GM12878 (cell line): Measurements from ENCODE around the gene SPON2. TPM values are rescaled to one million over a fixed set of nuclear protein-coding genes. Genes with fewer than 3 reads are reported as not detected.

Experiments used
- ATF7 ChIP-seq: fragments of 450-650 bp; IDR thresholded peaks from 2 replicates; pipeline ENCODE4 v1.6.1; 2016; ENCODE audit warnings: low read depth, mild to moderate bottlenecking
- EED ChIP-seq: sonication (generic); IDR thresholded peaks from 2 replicates; pipeline ENCODE4 v1.6.1; 2016; ENCODE audit warnings: antibody characterized with exemption, low read depth
- FOXM1 ChIP-seq: IDR thresholded peaks from 2 replicates; pipeline ENCODE4 v1.6.1; 2012; ENCODE audit warnings: low read depth, mild to moderate bottlenecking, inconsistent platforms, low read length, moderate library complexity
- GABPA ChIP-seq: IDR thresholded peaks from 2 replicates; pipeline ENCODE4 v1.6.1; 2014; ENCODE audit warnings: antibody characterized with exemption, low read depth, mild to moderate bottlenecking, inconsistent platforms
- JUNB ChIP-seq: IDR thresholded peaks from 2 replicates; pipeline ENCODE4 v1.6.1; 2016; ENCODE audit warnings: antibody characterized with exemption, mild to moderate bottlenecking
- MTA3 ChIP-seq: IDR thresholded peaks from 2 replicates; pipeline ENCODE4 v1.6.1; 2012; ENCODE audit warnings: low read length, inconsistent platforms, borderline replicate concordance
- PML ChIP-seq: IDR thresholded peaks from 2 replicates; pipeline ENCODE4 v1.6.1; 2012; ENCODE audit warnings: low read length, inconsistent platforms
- POLR2AphosphoS2 ChIP-seq: IDR thresholded peaks from 2 replicates; pipeline ENCODE4 v1.6.1; 2011; ENCODE audit warnings: low read depth, mild to moderate bottlenecking, low read length, improper control_type of control experiment, moderate library complexity
- POU2F2 ChIP-seq: IDR thresholded peaks from 3 replicates; pipeline ENCODE4 v1.6.1; 2011; ENCODE audit warnings: low read depth, mild to moderate bottlenecking, low read length, borderline replicate concordance
- RB1 ChIP-seq: fragments of 450-650 bp; formaldehyde crosslinking; IDR thresholded peaks from 2 replicates; pipeline ENCODE4 v1.6.1; 2017; ENCODE audit warnings: mild to moderate bottlenecking, borderline replicate concordance
- RELA ChIP-seq: fragments of 450-650 bp; IDR thresholded peaks from 2 replicates; pipeline ENCODE4 v1.8.0; 2014; ENCODE audit warnings: borderline replicate concordance; ENCODE audit not compliant: partially characterized antibody
- SMAD1 ChIP-seq: fragments of 450-650 bp; IDR thresholded peaks from 2 replicates; pipeline ENCODE4 v1.6.1; 2018; ENCODE audit warnings: mild to moderate bottlenecking, low read depth; ENCODE audit not compliant: partially characterized antibody
- SREBF1 ChIP-seq: IDR thresholded peaks from 2 replicates; pipeline ENCODE4 v1.6.1; 2012; ENCODE audit warnings: mild to moderate bottlenecking, low read length
- TBL1XR1 ChIP-seq: IDR thresholded peaks from 2 replicates; pipeline ENCODE4 v1.6.1; 2012; ENCODE audit warnings: low read depth, low read length, improper control_type of control experiment
- ZNF622 ChIP-seq: fragments of 450-650 bp; IDR thresholded peaks from 2 replicates; pipeline ENCODE4 v1.6.1; 2017; ENCODE audit warnings: mild to moderate bottlenecking, inconsistent platforms
- polyA plus RNA-seq, 11 experiments: library from polyadenylated mRNA; depleted of rRNA in 4 of 11; unstranded in 6 of 11; stranded (reverse) in 5 of 11; fragments of >200 nt; fragmentation: Nextera tagmentation in 4 of 11; fragmentation: Illumina TruSeq in 1 of 11; extraction: Ambion mirVana in 4 of 11; extraction: Trizol in 1 of 11; gene quantifications; 1 replicate in 1 of 11; 2 replicates in 10 of 11; pipeline versions ENCODE4 v1.2.1 to v1.2.3, GENCODE V29; 2011 to 2016; ENCODE audit warnings: inconsistent platforms in 2 of 11, missing spikeins in 2 of 11, low read depth in 1 of 11
- total RNA-seq, 4 experiments: library from RNA; depleted of rRNA in 3 of 4; stranded (reverse); fragments of >200 nt in 3 of 4; fragmentation: Illumina TruSeq in 1 of 4; extraction: Trizol in 1 of 4; gene quantifications; 2 replicates each; pipeline versions ENCODE4 v1.2.1 to v1.2.3, GENCODE V29; 2013 to 2021
- TF ChIP-seq, protein P1 (sequence below): IDR thresholded peaks from 2 replicates; pipeline ENCODE4 v1.6.1; 2011; ENCODE audit warnings: low read depth, low read length, improper control_type of control experiment, borderline replicate concordance
- TF ChIP-seq, protein P2 (sequence below): fragments of 450-650 bp; conservative IDR thresholded peaks from 2 replicates; pipeline ENCODE4 v1.6.1; 2017; ENCODE audit warnings: mild to moderate bottlenecking, moderate library complexity
- TF ChIP-seq, protein P3 (sequence below): IDR thresholded peaks from 2 replicates; pipeline ENCODE4 v1.6.1; 2011; ENCODE audit warnings: mild to moderate bottlenecking, low read depth, low read length, moderate library complexity; ENCODE audit not compliant: insufficient replicate concordance

Gene SPON2
- total and polyA plus RNA-seq, 10 of the 15 experiments (the other 5 are each of a cell fraction or from before 2014, with no cell fraction given), result 1.1 to 11.2 (median 7.3) TPM

DNA sequence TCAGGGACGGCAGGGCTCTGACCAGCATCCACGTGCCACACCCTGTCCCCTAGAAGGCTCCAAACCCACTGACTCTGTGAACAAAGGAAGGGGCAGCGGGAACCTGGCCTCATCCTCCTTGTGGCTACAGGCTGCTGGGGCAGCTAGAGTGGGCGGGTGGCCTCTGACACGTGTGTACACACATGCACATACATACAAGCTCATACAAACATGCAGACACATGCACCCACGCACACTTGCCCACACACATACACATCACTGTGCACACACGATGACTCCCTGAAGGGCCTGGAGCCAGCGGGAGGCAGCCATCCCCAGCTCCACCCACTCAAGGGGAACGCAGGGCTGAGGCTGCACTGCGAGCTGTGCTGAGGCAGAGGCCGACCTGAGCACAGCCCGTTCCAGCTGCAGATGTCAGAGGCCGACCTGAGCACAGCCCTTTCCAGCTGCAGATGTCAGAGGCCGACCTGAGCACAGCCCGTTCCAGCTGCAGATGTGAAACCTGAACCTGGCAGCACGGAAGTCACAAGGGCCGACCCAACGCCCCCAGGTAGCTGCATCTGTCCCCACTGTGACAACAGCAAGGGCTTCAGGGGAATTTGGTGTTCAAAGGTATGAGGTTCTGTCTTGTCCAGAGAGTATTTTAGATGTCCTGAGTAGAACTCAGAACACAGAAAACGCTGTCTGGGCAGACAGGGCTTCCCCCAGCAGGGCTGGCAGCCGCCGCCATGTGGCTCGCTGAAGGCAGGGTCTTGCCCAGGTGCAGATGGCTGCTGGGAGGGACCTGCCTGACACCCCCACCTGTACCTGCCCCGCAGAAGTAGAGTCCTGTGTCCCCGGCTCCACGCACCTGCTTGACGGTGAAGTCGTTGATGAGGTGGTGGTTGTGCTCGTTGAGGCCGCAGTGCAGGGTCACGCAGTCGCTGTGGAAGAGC is 43.0 kb upstream of the SPON2 start (continued):
- TF ChIP-seq PML, result no peak
- TF ChIP-seq RELA, result no peak
- TF ChIP-seq TBL1XR1, result no peak
- TF ChIP-seq ATF7, result 0 out of 2 replicates have a peak, but pooled peaks have one; percentile 10
- 0 out of 2 replicates have a peak, but pooled peaks have one; percentile 43 for TF ChIP-seq FOXM1
- no peak for TF ChIP-seq POU2F2
- TF ChIP-seq, protein P1, sequence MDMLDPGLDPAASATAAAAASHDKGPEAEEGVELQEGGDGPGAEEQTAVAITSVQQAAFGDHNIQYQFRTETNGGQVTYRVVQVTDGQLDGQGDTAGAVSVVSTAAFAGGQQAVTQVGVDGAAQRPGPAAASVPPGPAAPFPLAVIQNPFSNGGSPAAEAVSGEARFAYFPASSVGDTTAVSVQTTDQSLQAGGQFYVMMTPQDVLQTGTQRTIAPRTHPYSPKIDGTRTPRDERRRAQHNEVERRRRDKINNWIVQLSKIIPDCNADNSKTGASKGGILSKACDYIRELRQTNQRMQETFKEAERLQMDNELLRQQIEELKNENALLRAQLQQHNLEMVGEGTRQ, result no peak
- no peak for TF ChIP-seq ZNF622
- TF ChIP-seq JUNB, result no peak
- no peak for TF ChIP-seq RB1
- peak; percentile 73 for TF ChIP-seq EED
- TF ChIP-seq MTA3, result no peak
- TF ChIP-seq POLR2AphosphoS2, result no peak
- TF ChIP-seq, protein P2, sequence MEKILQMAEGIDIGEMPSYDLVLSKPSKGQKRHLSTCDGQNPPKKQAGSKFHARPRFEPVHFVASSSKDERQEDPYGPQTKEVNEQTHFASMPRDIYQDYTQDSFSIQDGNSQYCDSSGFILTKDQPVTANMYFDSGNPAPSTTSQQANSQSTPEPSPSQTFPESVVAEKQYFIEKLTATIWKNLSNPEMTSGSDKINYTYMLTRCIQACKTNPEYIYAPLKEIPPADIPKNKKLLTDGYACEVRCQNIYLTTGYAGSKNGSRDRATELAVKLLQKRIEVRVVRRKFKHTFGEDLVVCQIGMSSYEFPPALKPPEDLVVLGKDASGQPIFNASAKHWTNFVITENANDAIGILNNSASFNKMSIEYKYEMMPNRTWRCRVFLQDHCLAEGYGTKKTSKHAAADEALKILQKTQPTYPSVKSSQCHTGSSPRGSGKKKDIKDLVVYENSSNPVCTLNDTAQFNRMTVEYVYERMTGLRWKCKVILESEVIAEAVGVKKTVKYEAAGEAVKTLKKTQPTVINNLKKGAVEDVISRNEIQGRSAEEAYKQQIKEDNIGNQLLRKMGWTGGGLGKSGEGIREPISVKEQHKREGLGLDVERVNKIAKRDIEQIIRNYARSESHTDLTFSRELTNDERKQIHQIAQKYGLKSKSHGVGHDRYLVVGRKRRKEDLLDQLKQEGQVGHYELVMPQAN, result no peak
- TF ChIP-seq, protein P3, sequence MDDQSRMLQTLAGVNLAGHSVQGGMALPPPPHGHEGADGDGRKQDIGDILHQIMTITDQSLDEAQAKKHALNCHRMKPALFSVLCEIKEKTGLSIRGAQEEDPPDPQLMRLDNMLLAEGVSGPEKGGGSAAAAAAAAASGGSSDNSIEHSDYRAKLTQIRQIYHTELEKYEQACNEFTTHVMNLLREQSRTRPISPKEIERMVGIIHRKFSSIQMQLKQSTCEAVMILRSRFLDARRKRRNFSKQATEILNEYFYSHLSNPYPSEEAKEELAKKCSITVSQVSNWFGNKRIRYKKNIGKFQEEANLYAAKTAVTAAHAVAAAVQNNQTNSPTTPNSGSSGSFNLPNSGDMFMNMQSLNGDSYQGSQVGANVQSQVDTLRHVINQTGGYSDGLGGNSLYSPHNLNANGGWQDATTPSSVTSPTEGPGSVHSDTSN, result no peak
- TF ChIP-seq SREBF1, result no peak
- TF ChIP-seq GABPA, result no peak
- TF ChIP-seq SMAD1, result no peak
